Adrenal gland (tissue), 12 donors: ENCODE results near the gene NRP2. TPM values are rescaled to one million over a fixed set of nuclear protein-coding genes. Genes with fewer than 3 reads are reported as not detected.

Experiments
- DNase-seq, 7 donors: peaks; one replicate each; pipeline ENCODE4 v3.0.0-alpha.2; 2019 to 2020
- H3K27ac ChIP-seq, 5 donors: fragments of 200-600 bp; sonication (generic) in 4 of 5; 1 replicate in 3 of 5; 2 replicates in 2 of 5; pipeline versions ENCODE4 v1.5.1 to v1.8.0; 2016 to 2020; ENCODE audit warnings: mild to moderate bottlenecking in 1 of 5
- H3K27me3 ChIP-seq: fragments of 200-600 bp; 2 replicates; pipeline ENCODE4 v1.8.0; 2021
- H3K36me3 ChIP-seq, 2 donors: fragments of 200-600 bp; replicated peaks in 1 of 2; 1 replicate in 1 of 2; 2 replicates in 1 of 2; pipeline versions ENCODE4 v1.5.1 to v1.8.0; 2018 to 2022
- H3K4me1 ChIP-seq, 2 donors: fragments of 200-600 bp; replicated peaks in 1 of 2; 1 replicate in 1 of 2; 2 replicates in 1 of 2; pipeline versions ENCODE4 v1.5.1 to v1.8.0; 2018 to 2021
- H3K4me3 ChIP-seq, 4 donors: fragments of 200-600 bp; sonication (generic) in 3 of 4; one replicate each; pipeline ENCODE4 v1.5.1; 2016 to 2018
- H3K9me3 ChIP-seq, 3 donors: fragments of 200-600 bp; sonication (generic) in 1 of 3; replicated peaks in 1 of 3; 1 replicate in 2 of 3; 2 replicates in 1 of 3; pipeline versions ENCODE4 v1.5.1 to v1.8.0; 2016 to 2021
- CTCF ChIP-seq, 6 experiments: fragments of 450-650 bp in 4 of 6; fragments of 200-600 bp in 2 of 6; sonication (generic) in 1 of 6; IDR thresholded peaks; 1 replicate in 5 of 6; 2 replicates in 1 of 6; pipeline versions ENCODE4 v1.5.1 to v1.8.0; 2016 to 2021; ENCODE audit warnings: antibody characterized with exemption in 6 of 6, mild to moderate bottlenecking in 2 of 6, moderate library complexity in 1 of 6
- POLR2A ChIP-seq, 2 donors: fragments of 450-650 bp; IDR thresholded peaks; one replicate each; pipeline ENCODE4 v1.6.1; 2017; ENCODE audit warnings: antibody characterized with exemption in 2 of 2, mild to moderate bottlenecking in 2 of 2, moderate library complexity in 1 of 2
- WGBS, 4 donors: extraction: QIAGEN DNeasy Blood & Tissue Kit in 2 of 4; methylation state at CpG; one replicate each; pipeline versions ENCODE4 v1.1.5 to v1.1.7; 2013 to 2017; 5-methylcytosine and 5-hydroxymethylcytosine counted together
- intact Hi-C, 2 donors: fragments of 100-400 bp; cut with DNase I; formaldehyde crosslinking; loops; one replicate each; pipeline versions ENCODE4 v1.14.1 to v1.15.0; 2022 to 2023
- polyA plus RNA-seq, 3 donors: library from polyadenylated mRNA; stranded (reverse); fragments of 200-250 nt in 2 of 3; fragments of 350-450 nt in 1 of 3; fragmentation: Illumina TruSeq in 1 of 3; extraction: RNeasy Lipid Tissue Mini Kit (QIAGEN cat#74804) in 1 of 3; gene quantifications; one replicate each; pipeline ENCODE4 v1.2.3, GENCODE V29; 2013 to 2014
- total RNA-seq, 9 donors: library from RNA; depleted of rRNA in 4 of 9; stranded (reverse); fragments of >200 nt in 4 of 9; fragments of 120-200 nt in 1 of 9; fragmentation: NEBNext Ultra II Directional in 1 of 9; extraction: Animal tissue kit (Norgen Biotek cat#: 25700) in 1 of 9; gene quantifications; one replicate each; pipeline versions ENCODE4 v1.1.0 to v1.2.4, GENCODE V29; 2013 to 2023
- donor health status: healthy with polysubstance abuse.
- donor health status: Bipolar disorder and iron deficiency.
- donor health status: DM: yes; HTN: yes; CAD: no.
- donor health status: DM: no; HTN: no; CAD: no.
- donor health status: DM: no; HTN: no; CAD: no.
- donor health status: DM: yes; HTN: yes; CAD: no.

Gene NRP2
- total and polyA plus RNA-seq, 12 donors: 27.6 to 205 (median 93.1) TPM

GRCh38 chr2:205701509-205701908, 19.2 kb downstream of the NRP2 start:
- 33 to 58% (median 42%) methylated on average over 1 of the region's 1 CpG for WGBS, 4 donors
- peak overlapping the region; percentile 87 to 96 (median 96) for H3K27ac ChIP-seq
- TF ChIP-seq CTCF (IDR thresholded peaks at IDR 0.05) (no peak), POLR2A (IDR thresholded peaks at IDR 0.05) (no peak)
- no peak overlapping the region for H3K4me3 ChIP-seq
- H3K36me3 ChIP-seq: peaks cover 0 to 9% of the 10 kb centered on the region in 2 donors
- peaks cover 82 to 99% of the 10 kb centered on the region in 2 donors for H3K4me1 ChIP-seq
- no peak for DNase-seq
- H3K9me3 ChIP-seq: no peaks in the 10 kb centered on the region
- intact Hi-C loops: no loop called here
- H3K27me3 ChIP-seq: no peaks in the 10 kb centered on the region

GRCh38 chr2:205702576-205702975, 20.3 kb downstream of the NRP2 start:
- no peak for TF ChIP-seq POLR2A (IDR thresholded peaks at IDR 0.05)
- H3K9me3 ChIP-seq: no peaks in the 10 kb centered on the region
- H3K36me3 ChIP-seq: peaks cover 0 to 9% of the 10 kb centered on the region in 2 donors
- WGBS, 4 donors: 13 to 32% (median 29%) methylated on average over 1 of the region's 1 CpG
- H3K4me1 ChIP-seq: peaks cover 81 to 100% of the 10 kb centered on the region in 2 donors
- intact Hi-C loops: no loop called here
- DNase-seq: no peak
- H3K4me3 ChIP-seq: no peak overlapping the region
- peak overlapping the region; percentile 87 to 96 (median 96) for H3K27ac ChIP-seq
- H3K27me3 ChIP-seq: no peaks in the 10 kb centered on the region

- Histone ChIP-seq H3K27me3 (no peaks in the 10 kb centered on the region), H3K36me3 (no peaks in the 10 kb centered on the region), H3K27ac (peak overlapping the region; percentile 64 to 96 (median 87)), H3K4me1 (peaks cover 72 to 100% of the 10 kb centered on the region in 2 donors), H3K9me3 (no peaks in the 10 kb centered on the region), H3K4me3 (no peak overlapping the region)
- TF ChIP-seq CTCF (IDR thresholded peaks at IDR 0.05): no peak
- no peak for TF ChIP-seq POLR2A (IDR thresholded peaks at IDR 0.05)
- WGBS, 4 donors: 79 to 93% (median 84%) methylated on average over 6 to 8 of the region's 8 CpGs
- intact Hi-C loops: no loop called here
- DNase-seq: no peak
These were observed 21.3 kb downstream of the NRP2 start for GRCh38 chr2:205703471-205704126.

GRCh38 chr2:205704127-205704741, 21.9 kb downstream of the NRP2 start:
- 37 to 55% (median 46%) methylated on average over 9 of the region's 9 CpGs for WGBS, 4 donors
- Histone ChIP-seq H3K36me3 (no peaks in the 10 kb centered on the region), H3K4me3 (no peak overlapping the region), H3K4me1 (peaks cover 70 to 100% of the 10 kb centered on the region in 2 donors), H3K27me3 (no peaks in the 10 kb centered on the region), H3K9me3 (no peaks in the 10 kb centered on the region), H3K27ac (peak overlapping the region; percentile 64 to 96 (median 87))
- TF ChIP-seq CTCF (IDR thresholded peaks at IDR 0.05) (no peak), POLR2A (IDR thresholded peaks at IDR 0.05) (peak in 1 of 2 donors; percentile 65)
- intact Hi-C loops: no loop called here
- peak in 6 of 7 donors; percentile 63 to 86 (median 74) for DNase-seq
